ENCODE data around the gene NFKBIL1. TPM values are rescaled to one million over a fixed set of nuclear protein-coding genes. Genes with fewer than 3 reads are reported as not detected.
A peak's percentile ranks its signal among the peaks of the same experiment; 100 is the strongest.

NFKBIL1 gene
- total RNA-seq, 2 donors from 2014 or later: 14.1 to 29.8 TPM

- H3K4me1 Mint-ChIP-seq: peaks cover 20% of the 10 kb centered on the region
- H3K4me3 Mint-ChIP-seq: peak overlapping the region; percentile 42
- no peaks in the 10 kb centered on the region for H3K36me3 Mint-ChIP-seq (ENCODE audit: low read depth)
- no peaks in the 10 kb centered on the region for H3K27me3 Mint-ChIP-seq
- ATAC-seq (replicated peaks): peak; percentile 68
- H3K9me3 Mint-ChIP-seq: no peaks in the 10 kb centered on the region
- peak overlapping the region; percentile 48 for H3K27ac Mint-ChIP-seq
Measured at GRCh38 chr6:31597006-31597405, 49.6 kb downstream of the NFKBIL1 start.

- ATAC-seq (replicated peaks): no peak
- no peak overlapping the region for H3K27ac Mint-ChIP-seq
Measured at GRCh38 chr6:31607317-31607716, 59.9 kb downstream of the NFKBIL1 start.

More at GRCh38 chr6:31607317-31607716, 59.9 kb downstream of the NFKBIL1 start:
- Mint-ChIP-seq H3K4me3 (no peak overlapping the region), H3K36me3 (ENCODE audit: low read depth) (no peaks in the 10 kb centered on the region), H3K4me1 (no peaks in the 10 kb centered on the region), H3K27me3 (no peaks in the 10 kb centered on the region), H3K9me3 (no peaks in the 10 kb centered on the region)

Other genes with a start within 250 kb of the NFKBIL1 start
- 1,000 to 10,000 TPM; 3,089 to 4,180 TPM for gene HLA-B, start 190.4 kb upstream of the NFKBIL1 start, total RNA-seq
- 10 to 100 TPM; 11.6 to 16.2 TPM for gene MICA, start 144.0 kb upstream of the NFKBIL1 start, total RNA-seq
- 10 to 100 TPM; 25.8 to 34.3 TPM for gene MICB, start 49.5 kb upstream of the NFKBIL1 start, total RNA-seq
- not detected for gene MCCD1, start 18.6 kb upstream of the NFKBIL1 start, total RNA-seq
- gene DDX39B, start 5.6 kb upstream of the NFKBIL1 start, total RNA-seq: 100 to 1,000 TPM; 558 to 568 TPM
- 1 to 10 TPM; 2.1 to 2.4 TPM for gene ATP6V1G2, start 1.0 kb upstream of the NFKBIL1 start, total RNA-seq
- gene LTA, start 24.7 kb downstream of the NFKBIL1 start, total RNA-seq: 100 to 1,000 TPM; 163 to 567 TPM
- gene TNF, start 28.0 kb downstream of the NFKBIL1 start, total RNA-seq: 100 to 1,000 TPM in 1 of 2 donors, 10 to 100 TPM in 1; 69.5 to 199 TPM
- 100 to 1,000 TPM; 269 to 395 TPM for gene LTB, start 34.8 kb downstream of the NFKBIL1 start, total RNA-seq
- gene LST1, start 38.7 kb downstream of the NFKBIL1 start, total RNA-seq: 10 to 100 TPM in 1 of 2 donors, 1 to 10 TPM in 1; 8.1 to 28.7 TPM
- 10 to 100 TPM; 25.4 to 28.6 TPM for gene NCR3, start 45.4 kb downstream of the NFKBIL1 start, total RNA-seq
- gene AIF1, start 67.6 kb downstream of the NFKBIL1 start, total RNA-seq: 10 to 100 TPM in 1 of 2 donors, 1 to 10 TPM in 1; 9.1 to 15.5 TPM
- 100 to 1,000 TPM; 226 to 237 TPM for gene PRRC2A, start 73.1 kb downstream of the NFKBIL1 start, total RNA-seq
- 100 to 1,000 TPM; 298 to 383 TPM for gene BAG6, start 105.1 kb downstream of the NFKBIL1 start, total RNA-seq
- gene APOM, start 108.3 kb downstream of the NFKBIL1 start, total RNA-seq: 1 to 10 TPM in 1 of 2 donors, under 1 TPM in 1; 0.76 to 1.3 TPM
- gene C6orf47, start 113.2 kb downstream of the NFKBIL1 start, total RNA-seq: 10 to 100 TPM; 16.2 to 21.0 TPM
- 10 to 100 TPM; 30.1 to 39.0 TPM for gene GPANK1, start 117.4 kb downstream of the NFKBIL1 start, total RNA-seq
- 100 to 1,000 TPM; 204 to 245 TPM for gene CSNK2B, start 118.5 kb downstream of the NFKBIL1 start, total RNA-seq
- 10 to 100 TPM; 25.3 to 28.1 TPM for gene LY6G5B, start 122.4 kb downstream of the NFKBIL1 start, total RNA-seq
- 1 to 10 TPM; 2.2 to 5.0 TPM for gene LY6G5C, start 133.5 kb downstream of the NFKBIL1 start, total RNA-seq
- gene ABHD16A, start 155.7 kb downstream of the NFKBIL1 start, total RNA-seq: 10 to 100 TPM; 31.4 to 31.7 TPM
- not detected for gene LY6G6F, start 159.3 kb downstream of the NFKBIL1 start, total RNA-seq
- not detected for gene LY6G6D, start 167.7 kb downstream of the NFKBIL1 start, total RNA-seq
- under 1 TPM in 1 of 2 donors, not detected in 1; 0.64 TPM for gene LY6G6C, start 174.1 kb downstream of the NFKBIL1 start, total RNA-seq
- not detected for gene MPIG6B, start 175.8 kb downstream of the NFKBIL1 start, total RNA-seq
- 10 to 100 TPM in 1 of 2 donors, 1 to 10 TPM in 1; 9.4 to 23.8 TPM for gene DDAH2, start 181.7 kb downstream of the NFKBIL1 start, total RNA-seq
- 100 to 1,000 TPM; 406 to 482 TPM for gene CLIC1, start 188.9 kb downstream of the NFKBIL1 start, total RNA-seq
- gene MSH5, start 192.4 kb downstream of the NFKBIL1 start, total RNA-seq: 10 to 100 TPM; 78.9 to 82.6 TPM
- 10 to 100 TPM; 12.1 to 18.9 TPM for gene SAPCD1, start 215.0 kb downstream of the NFKBIL1 start, total RNA-seq
- 1 to 10 TPM; 2.9 to 4.2 TPM for gene VWA7, start 229.7 kb downstream of the NFKBIL1 start, total RNA-seq
- gene VARS1, start 248.1 kb downstream of the NFKBIL1 start, total RNA-seq: 100 to 1,000 TPM in 1 of 2 donors, 10 to 100 TPM in 1; 75.3 to 134 TPM